Astrocyte of the spinal cord (primary cell): ENCODE results near the gene ABHD18.
"Not testable (repeated sequence)": the region's sequence is repeated elsewhere in the genome, so short reads cannot be mapped to it uniquely, and the experiment has no call there.

ENCODE experiments used
- DNase-seq: peaks from one replicate; pipeline ENCODE4 v3.0.0; 2011; ENCODE audit warnings: low read depth, low spot score
- H3K4me3 ChIP-seq: 2 replicates; pipeline ENCODE4 v1.5.1; 2011; ENCODE audit warnings: low read depth, mild to moderate bottlenecking, low read length, moderate library complexity
- CTCF ChIP-seq: IDR thresholded peaks from 2 replicates; pipeline ENCODE4 v1.5.1; 2012; ENCODE audit warnings: low read depth, mild to moderate bottlenecking, low read length, inconsistent platforms
- in situ Hi-C: cut with HindIII; loops from 2 replicates; pipeline ENCODE4 v1.10.0; 2017; ENCODE audit warnings: low sequenced_read_pairs

ABHD18 gene

GRCh38 chr4:128029907-128030306 lies 64.7 kb downstream of the ABHD18 start:
- no peak for TF ChIP-seq CTCF
- no peak overlapping the region for H3K4me3 ChIP-seq
- DNase-seq, result no peak
- in situ Hi-C loops, result no loop called here

GRCh38 chr4:128031756-128032384 lies 66.7 kb downstream of the ABHD18 start:
- TF ChIP-seq CTCF, result no peak
- H3K4me3 ChIP-seq, result no peak overlapping the region
- in situ Hi-C loops, result no loop called here
- no peak for DNase-seq

- no peak for DNase-seq
- in situ Hi-C loops, result no loop called here
- no peak overlapping the region for H3K4me3 ChIP-seq
- TF ChIP-seq CTCF, result no peak
Measured at GRCh38 chr4:128039568-128039967, 74.4 kb downstream of the ABHD18 start.

GRCh38 chr4:128047019-128047418 lies 81.8 kb downstream of the ABHD18 start:
- H3K4me3 ChIP-seq, in situ Hi-C loops, DNase-seq: not testable (repeated sequence)

- in situ Hi-C loops, H3K4me3 ChIP-seq, DNase-seq: not testable (repeated sequence)
Measured at GRCh38 chr4:128047514-128047913, 82.3 kb downstream of the ABHD18 start.

- H3K4me3 ChIP-seq, in situ Hi-C loops, DNase-seq: not testable (repeated sequence)
Measured at GRCh38 chr4:128051229-128051628, 86.0 kb downstream of the ABHD18 start.

- H3K4me3 ChIP-seq, in situ Hi-C loops, DNase-seq: not testable (repeated sequence)
Measured at GRCh38 chr4:128054907-128055306, 89.7 kb downstream of the ABHD18 start.

- DNase-seq, H3K4me3 ChIP-seq, in situ Hi-C loops: not testable (repeated sequence)
Measured at GRCh38 chr4:128055441-128056206, 90.4 kb downstream of the ABHD18 start.

GRCh38 chr4:128056396-128056795 lies 91.2 kb downstream of the ABHD18 start:
- TF ChIP-seq CTCF, result no peak
- no peak for DNase-seq
- H3K4me3 ChIP-seq, result no peak overlapping the region
- in situ Hi-C loops, result no loop called here
